HG03139 (cell line): ENCODE results near the gene SH3RF1.
"Not testable (repeated sequence)": the region's sequence is repeated elsewhere in the genome, so short reads cannot be mapped to it uniquely, and the experiment has no call there.

Experiments
- ATAC-seq: cut with Tn5 transposase; IDR thresholded peaks from one replicate; pipeline ENCODE4 v1.9.1; 2021; ENCODE audit not compliant: unreplicated experiment

Gene SH3RF1

DNA sequence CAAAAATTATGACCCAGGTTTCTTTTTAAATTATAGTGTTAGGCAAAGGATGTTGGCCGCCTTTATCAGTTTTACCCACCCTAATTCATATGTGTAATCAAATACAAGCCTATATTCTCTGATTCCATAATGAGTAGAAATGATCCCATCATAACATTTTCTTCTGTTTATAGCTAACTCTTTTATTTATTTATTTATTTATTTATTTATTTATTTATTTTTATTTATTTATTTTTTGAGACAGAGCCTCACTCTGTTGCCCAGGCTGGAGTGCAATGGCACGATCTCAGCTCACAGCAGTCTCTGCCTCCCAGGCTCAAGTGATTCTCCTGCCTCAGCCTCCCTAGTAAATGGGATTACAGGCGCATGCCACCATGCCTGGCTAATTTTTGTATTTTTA, 7.1 kb upstream of the SH3RF1 start:
- ATAC-seq, result not testable (repeated sequence)

DNA sequence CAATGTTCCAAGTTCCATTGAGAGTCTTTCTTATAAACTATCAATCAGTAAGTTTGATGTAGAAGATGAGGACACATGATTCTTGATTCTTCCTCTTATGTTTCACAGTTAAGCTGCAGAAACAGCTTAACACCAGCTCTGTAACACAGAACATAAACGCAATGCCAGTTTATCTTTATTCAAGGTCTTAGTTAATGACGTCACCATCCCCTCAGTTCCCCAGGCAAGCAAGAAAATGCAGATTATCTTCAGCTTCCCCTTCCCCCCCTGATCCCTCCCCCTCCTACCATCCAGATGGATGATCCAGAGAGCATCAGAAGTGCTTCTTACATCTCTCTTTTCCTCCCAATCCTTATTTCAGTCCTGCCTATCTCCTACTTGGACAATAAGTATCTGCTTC, 4.4 kb upstream of the SH3RF1 start:
- no peak for ATAC-seq

DNA sequence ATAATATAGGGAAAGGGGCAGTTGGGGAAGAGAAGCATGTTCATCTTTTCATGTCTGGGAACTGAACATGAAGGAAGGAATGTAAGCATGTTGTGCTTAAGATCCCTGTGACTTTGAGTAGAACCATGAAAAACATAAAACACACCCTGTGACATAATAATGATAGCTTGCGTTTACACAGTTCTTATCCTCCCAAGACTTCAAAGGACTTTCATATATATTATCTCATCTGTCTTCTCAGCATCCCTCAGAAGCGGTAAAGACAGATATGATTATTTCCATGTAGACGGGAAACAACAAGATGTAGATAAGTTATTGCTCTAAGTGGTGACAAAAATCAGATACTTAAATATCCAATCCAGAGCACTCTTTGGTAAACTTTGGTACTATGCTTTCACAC, 3.3 kb upstream of the SH3RF1 start:
- ATAC-seq, result no peak

DNA sequence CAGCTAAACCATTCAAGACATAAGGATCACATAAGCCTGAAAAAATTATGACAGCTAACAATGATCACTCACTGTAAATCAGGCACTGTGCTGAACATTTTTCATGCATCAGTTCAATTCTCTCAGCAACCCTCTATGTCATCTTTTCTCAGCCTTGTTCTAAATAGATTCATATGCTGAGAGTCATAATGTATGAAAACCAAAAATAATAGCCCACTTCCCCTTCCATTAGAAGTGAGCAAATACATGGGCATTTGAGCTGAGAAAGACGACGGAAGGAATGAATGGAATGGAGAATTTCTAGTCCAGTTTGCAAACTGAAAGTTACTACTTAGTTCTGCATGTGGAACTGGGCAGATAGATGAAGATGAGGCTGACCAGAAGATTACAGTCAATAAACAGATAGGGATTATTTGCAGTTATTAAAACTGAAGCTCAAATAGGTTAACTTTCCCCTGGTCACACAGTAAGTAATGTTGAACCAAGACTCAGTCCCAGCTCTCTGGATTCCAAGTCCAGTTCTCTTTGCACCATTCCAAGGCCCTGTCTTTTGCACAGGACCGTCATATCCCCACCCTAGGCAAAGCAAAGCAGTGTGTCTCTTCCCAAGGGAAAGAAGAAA, 1.6 kb upstream of the SH3RF1 start:
- ATAC-seq, result no peak

DNA sequence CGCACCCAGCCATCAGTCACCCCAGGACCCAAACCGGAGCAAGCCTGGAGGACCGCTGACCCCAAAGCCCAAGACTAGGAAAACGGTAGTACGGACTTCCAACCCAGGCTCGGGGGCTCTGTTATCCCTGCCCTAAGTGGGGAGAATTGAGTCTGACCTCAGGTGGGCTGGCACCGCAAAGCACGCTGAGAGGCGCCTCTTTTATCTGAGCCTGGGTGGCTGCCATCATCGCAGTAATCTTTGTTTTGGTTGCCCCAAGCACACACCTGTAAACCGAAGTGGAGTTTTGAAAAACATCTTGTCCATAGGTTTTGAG, 894 bp upstream of the SH3RF1 start:
- ATAC-seq, result no peak

DNA sequence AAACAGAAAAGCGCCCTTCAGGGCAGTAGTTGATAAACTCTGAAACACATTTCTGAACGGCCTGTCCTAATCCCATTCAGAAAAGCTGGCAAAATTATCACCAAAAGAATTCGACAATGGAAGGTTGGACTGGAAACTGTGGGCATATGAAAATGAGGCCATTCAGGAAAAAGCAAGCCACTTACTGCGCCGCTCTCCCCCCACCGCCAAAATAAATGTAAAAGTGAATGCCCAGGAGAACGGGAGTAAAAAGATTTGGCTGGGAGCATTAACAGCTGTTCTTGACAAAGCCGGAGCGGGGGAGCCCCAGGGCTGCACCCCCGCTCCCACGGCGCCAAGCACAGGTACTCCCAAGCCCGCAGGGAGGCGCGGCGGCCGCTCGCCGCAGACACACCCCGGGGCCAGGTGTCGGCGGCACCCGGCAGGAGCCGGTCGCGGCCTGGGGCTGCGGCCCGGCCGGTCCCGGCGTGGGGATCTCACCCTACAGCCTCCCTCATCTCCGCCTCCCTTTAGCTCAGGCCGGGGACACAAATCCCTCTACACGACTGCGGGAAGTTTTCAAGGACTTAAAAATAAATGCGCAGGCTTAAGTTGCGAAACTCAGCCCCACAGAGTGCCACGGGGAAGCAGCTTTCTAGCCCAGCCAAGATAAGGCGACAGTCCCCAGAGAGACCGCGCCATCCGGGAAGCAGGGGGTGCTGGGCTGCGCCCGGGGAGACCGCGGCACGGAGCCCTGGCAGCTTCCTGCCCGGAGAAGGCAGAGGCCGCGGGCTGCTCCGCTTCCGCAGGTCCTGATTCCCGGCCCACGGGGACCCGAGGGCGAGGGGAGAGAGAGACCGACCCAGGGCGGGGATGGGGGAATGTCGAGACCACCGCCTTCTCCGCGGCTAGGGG, 593 bp downstream of the SH3RF1 start:
- ATAC-seq, result peak; percentile 43

DNA sequence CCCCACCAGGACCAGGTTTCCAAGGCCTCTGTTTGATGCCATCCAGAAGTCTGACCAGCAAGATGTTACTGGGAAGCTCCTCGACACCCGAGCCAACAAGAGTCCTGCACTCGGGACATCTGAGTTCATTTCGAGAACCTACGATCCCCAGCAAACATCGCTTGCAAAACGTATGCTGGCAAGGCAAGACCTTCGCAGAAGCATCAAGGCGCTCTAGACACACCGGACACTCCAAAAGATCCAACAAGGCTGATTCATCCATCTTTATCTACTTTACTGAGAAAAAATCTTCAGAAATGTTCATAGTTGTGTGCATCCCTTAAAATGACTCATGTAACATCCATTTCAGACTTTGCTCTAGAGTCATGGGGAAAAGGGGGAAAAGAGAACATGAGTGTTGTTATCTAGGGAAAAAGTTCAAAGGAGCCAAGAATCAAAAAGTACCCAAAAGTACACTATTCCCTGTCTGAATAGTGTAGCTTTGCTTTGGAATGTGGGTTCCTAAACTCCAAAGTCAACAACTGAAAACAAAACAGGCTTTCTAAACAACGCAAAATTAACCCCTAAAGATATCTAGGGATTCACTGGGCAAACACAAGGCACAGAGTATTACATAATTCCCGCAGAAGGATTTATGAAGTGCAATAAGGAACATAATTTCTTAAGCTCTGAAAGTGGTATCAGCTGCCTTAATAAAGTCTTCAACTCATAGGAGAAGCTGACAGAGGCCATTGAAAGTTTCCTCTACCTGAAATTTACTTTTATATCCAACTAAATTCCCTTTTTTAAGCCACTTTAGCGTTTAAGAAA, 1.6 kb downstream of the SH3RF1 start:
- no peak for ATAC-seq

DNA sequence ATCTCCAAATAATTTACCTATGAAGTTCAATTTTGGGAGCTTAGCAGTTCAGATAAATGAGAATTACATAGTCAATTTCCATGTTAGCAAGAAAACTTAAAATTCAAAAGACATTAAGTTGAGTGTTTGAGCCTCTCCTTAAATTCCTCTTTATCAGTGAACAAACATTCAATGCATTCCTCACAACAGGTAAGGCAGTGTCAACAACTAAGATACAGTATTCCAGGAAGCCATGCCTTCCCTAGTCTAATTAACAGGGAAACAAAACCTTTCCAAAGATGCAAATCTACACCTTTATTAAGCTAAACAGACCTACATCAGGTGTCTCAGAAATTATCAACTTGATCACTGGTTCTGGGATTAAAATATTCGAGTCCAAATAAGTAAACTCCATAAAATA, 3.7 kb downstream of the SH3RF1 start:
- ATAC-seq, result no peak

DNA sequence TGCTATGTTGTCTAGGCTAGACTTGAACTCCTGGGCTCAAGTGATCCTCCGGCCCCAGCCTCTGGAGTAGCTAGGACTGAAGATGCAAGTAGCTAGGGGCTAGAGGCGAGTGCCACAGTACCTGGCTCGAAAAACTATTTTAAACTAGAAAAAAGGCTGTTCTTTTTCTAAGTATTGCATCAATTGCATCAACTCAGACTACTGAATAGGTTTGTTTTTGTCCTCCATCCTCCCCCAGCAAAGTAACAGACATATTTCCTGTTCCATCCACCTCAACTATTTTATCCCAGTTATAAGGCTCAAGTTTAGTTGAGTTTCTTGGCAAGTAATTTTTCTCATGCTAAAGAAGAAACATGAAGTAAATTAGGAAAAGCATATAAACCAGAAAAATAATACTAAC, 4.1 kb downstream of the SH3RF1 start:
- ATAC-seq, result no peak

DNA sequence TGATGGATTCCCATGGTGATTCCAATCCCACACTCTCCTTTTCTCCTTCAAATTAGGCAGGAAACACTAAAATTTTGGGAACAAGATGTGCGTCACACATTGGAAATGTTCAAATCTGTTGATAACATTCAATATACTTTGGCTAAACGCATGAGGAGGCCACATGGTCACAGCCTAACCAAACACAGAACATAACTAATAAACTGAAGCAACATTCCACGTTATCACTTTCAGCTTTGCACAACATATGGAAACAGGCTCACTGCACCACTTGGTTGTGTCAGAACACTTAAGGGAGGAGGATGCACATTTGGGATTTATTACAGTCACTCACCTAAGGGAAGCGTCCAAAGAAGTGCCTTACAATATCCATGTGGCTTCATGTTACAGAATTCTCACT, 4.7 kb downstream of the SH3RF1 start:
- ATAC-seq, result no peak

DNA sequence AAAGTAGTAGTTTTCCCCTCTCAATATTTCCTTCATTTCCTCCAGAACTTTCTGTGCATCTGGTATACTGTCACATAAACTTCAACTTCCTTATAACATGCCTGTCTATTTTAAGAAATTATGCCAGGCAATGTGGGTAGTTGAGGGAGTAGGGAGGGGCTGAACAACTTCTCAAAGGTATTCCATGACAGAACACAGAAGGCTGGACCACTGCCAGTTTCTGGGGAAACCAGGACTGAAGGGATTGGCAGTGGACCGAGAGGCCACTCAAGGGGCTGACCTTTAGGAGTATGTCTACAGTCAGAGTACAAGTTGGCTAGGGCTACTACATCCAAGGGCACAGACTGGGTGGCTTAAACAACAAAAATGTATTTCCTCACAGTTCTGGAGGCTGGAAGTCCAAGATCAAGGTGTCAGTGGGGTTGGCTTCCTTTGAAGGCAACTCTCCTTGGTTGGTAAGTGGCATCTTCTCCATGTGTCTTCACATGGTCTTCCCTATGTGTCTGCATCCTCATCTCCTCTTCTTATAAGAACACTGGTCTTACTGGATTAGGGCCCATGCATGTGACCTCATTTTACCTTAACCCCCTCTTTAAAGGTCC, 6.9 kb downstream of the SH3RF1 start:
- ATAC-seq, result no peak

DNA sequence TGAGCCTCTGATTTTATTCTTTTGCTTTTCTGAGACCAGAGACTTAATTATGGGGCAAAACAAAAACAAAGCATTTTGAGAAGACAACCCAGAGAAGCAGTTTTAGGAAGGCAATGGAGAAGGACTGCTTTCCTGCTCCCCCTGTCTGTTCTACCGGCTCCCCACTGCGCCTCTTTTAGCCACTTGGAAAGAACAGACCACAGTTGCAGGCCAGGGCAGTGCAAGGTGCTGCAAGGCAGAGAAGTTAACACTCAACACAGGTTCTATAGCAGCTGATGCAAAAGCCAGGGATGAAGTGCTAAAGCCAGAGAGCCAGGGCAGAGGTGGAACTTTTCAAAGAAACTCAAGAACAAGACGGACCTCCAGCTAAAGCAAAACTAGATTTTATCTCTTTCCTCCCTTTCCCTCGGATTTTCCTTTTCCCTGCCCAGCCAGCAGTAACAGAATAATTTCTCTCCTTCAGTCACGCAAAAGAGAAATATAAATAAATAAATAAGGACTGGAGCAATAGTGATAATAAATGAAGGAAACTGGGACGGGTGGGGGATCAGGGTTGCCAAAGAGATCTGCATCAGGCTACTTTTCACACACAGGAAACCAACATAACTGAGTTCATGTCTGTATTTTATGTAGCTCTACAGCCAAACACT, 10.4 kb downstream of the SH3RF1 start:
- ATAC-seq, result no peak

DNA sequence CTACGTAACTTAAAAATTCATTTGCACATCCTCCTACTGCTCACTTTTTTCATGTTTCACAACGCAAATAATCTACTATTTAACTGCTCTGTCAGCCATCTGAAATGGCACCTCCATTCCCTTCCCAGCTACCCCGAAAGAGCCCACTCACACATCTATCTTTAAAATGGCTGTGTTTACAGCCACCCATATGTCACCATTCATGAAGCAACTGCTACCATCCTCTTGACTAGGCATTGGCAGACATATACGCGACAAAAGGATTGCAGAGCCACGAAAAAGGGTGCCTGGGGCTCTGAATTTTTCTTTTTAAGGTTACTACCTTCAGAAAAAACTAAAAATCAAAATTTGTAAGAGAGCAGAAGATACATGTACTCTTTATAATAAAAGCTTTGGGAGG, 11.5 kb downstream of the SH3RF1 start:
- ATAC-seq, result no peak

DNA sequence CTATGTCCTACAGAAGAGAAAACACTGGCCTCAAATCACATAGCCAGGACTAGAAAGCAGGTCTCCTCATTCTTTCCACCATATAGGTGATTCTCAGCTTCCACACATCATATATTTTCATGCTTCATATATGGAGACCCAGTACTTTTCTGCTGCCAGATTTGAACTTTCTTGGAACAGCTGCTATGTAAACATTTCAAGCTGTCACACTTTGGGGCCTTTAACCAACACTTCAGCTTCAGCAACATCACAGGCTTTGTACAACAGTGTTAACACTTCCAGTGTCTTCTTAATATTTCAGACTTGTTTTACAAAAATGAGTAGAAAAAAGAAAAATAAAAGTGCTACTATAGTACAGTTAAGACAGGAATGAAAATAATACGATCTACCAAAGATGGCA, 12.6 kb downstream of the SH3RF1 start:
- no peak for ATAC-seq

DNA sequence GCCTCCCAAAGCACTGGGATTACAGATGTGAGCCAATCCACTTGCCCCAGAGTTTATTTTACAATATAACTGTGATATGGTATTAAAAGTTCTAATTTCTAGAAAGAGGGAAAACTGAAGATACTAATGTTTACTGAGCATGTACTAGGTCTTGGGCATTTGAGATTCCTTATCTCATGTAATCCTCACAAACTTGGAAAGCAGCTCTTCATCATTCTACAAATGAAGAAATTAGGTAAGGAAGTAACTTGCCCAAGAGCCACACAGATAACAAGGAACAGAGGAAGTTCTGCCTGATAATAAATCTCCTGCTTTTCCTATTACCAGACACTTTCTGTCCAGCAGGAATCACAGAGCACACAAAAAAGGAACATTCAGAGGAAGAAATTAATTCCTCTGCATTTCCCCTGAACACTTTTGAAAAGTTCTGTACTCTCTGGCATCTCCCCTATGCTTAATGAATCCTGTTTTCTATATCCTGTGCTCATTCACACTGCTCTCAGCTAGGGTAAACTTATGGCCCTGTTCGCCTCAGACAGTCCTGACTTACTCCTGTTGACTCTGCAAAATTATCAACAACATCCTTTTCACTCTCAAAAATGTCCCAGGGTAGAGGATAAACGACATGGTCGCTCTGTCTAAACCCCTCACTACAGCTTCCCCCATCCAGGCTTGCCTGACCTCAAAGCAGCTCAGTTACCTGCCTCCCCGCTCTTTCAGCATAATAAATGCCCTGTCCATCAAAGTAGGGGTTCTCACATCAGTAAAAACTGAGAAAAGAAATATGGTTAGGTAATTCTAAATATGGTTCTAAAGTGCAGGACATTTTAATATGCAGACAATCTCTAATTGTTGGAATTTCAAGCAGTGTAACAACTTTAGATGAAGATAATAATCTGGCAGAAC, 13.6 kb downstream of the SH3RF1 start:
- ATAC-seq, result no peak

DNA sequence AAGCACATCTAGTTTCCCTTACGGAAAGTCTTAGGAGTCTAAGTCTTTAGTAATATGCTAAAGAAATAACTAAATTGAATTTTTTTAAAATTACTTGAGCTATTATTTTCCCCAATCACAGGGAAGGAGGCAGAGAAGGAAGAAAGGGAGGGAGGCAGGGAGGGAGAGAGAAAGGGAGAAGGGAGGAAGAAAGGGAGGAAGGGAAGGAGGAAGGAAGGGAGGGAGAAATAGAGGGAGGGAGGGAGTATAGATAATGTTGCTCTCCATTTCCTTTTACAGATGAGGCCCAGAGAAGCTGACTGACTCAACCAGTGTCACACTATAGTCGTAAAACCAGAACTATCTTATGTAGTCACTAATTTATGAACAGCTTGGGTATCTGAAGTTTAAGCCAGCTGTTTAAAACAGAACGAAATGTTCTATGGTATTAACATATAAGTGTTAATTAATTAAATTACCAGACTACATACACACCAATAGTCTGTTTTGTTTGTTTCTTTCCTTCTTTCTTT, 14.6 kb downstream of the SH3RF1 start:
- no peak for ATAC-seq

DNA sequence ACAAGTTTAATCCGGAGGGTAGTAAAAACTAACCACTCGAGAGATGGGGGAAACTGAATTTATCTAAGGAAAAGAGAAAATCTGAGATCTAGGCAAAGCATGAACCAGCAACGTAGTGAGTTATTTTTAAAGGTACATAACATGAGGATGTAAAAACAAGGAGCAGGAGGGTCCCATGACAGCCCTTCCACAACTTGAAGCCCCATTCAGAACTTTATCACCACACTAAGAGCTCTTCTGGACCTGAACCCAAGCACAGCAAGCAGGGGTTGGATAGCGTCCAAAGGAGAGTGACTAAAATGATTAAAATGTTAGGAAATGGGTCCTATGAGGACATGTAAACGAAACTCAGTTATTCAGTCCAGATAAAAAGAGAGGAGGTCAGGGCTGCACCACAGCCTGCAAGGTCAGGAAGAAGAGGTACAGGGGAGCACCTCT, 16.2 kb downstream of the SH3RF1 start:
- ATAC-seq, result no peak

DNA sequence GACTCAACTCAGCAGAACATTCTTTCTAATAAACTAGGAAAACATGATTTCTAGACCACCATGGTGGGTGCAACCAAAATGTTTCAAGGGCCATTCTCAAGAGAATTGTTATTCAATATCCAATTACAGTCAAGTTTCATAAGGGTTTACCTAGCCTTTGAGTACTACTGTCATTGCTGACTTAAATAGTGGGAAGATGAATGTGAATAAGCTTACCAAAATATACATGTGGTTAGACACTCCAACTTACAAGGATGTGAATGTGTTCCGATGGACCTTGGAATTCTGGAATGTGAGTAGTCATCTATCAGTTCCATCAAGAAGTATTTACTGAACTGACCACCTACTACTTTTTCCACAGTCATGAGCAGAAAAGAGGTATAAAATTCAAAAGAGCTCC, 16.9 kb downstream of the SH3RF1 start:
- ATAC-seq, result no peak

DNA sequence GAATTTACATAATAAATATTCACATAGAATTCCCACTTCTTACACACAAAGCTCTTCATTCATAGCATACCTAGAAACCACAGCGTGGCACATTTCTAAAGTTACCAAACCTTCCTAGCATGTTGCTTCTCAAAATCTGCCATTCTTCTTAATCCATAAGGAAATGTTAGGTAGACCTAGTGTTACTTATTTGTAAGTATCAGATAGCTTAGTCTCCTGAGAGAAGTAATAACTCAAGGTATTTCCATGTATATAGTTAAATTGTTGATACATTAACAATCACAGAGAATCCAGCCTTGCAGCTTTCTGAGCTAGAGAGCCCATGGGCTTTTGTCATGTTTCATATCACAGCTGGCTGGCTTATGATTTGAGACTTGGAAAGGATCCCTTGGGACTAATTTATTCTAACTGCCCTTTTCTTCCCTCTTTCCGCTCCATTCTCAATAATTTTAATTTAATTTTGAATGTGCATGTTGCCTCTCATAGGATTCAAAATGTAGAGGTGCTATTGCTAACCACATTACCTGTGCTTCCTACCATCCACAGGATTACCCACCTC, 17.6 kb downstream of the SH3RF1 start:
- no peak for ATAC-seq
